NOMO-1 treated with dmso at 0.1 percent for 144 hours (cell line): ENCODE measurements around the gene MRC2.
"Not testable (repeated sequence)": the region's sequence is repeated elsewhere in the genome, so short reads cannot be mapped to it uniquely, and the experiment has no call there.

ENCODE experiments used
- DNase-seq: peaks from one replicate; lab custom pipeline; 2025; ENCODE audit not compliant: unreplicated experiment; lab: John Stamatoyannopoulos, UW

MRC2 gene

GRCh38 chr17:62627219-62627903 lies at the start of gene MRC2:
Gene MRC2 (plus strand): TSS chr17:62627670. CDS start chr17:62627803, 133 bp downstream.
- peak; percentile 34 for DNase-seq

DNA sequence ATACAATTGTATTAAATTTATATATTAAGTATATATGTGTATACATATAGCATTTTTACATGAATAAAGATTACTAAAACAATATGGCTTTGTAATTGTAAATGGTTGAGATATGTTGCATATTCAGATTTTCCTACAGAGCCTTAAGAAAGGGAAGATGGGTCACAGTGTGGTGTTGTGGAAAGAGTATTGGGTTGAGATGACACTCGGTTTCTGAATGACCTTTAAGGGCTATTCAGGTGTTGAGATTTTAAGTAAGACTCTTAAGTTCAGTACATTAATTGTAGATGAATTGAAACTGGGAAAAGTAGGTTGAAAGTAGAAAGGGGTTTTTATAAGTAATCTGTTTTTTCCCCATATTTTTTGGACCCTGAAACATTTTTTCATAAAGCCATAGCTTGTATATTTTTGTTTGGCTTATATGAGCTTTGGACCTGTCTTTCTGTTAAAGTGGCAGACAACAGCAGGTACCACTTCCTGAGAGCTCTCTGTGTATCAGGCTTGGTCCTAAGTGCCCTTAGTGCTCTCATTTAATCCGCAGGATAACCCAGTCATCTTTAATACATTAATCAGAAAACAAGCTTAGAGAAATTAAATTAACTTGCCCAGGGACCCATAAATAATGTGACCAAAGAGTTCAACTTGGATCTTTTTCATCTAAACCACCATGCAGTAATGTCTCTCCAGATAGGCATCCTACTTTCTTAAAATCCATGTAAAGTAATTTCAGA lies 48.5 kb upstream of the MRC2 start:
- DNase-seq: no peak

DNA sequence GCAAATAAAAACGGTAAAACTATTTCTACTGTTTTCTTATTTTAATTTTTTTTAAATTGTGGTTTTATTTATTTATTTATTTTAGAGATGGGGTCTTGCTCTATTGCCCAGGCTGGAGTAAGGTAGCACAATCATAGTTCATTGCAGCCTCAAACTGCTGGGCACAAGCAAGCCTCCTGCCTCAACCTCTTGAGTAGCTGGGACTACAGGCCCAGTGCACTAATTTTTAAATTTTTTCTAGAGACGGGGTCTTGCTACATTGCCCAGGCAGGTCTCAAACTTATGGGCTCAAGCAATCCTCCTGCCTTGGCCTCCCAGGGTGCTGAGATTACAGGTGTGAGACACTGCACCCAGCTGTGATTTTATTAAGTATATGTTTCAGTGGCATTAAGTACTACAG lies 46.5 kb upstream of the MRC2 start:
- DNase-seq: no peak

DNA sequence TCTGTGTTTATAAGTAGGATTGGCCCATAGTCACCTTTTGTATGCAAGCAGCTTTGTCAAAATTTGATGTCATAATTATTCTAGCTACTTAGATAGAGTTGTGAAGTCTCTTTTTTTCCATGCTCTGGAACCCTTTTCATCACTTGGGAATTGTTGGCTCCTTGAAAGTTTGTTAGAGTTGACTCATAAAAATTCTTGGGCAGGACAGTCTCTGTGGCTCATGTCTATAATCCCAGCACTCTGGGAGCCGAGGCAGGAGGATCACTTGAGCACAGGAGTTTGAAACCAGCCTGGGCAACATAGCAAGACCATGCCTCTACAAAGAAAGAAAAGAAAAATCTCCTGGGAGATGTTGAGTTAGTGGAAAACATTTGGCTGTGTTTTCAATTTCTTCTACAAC lies 45.7 kb upstream of the MRC2 start:
- DNase-seq: no peak

GRCh38 chr17:62587554-62587953 lies 39.9 kb upstream of the MRC2 start:
- no peak for DNase-seq

DNA sequence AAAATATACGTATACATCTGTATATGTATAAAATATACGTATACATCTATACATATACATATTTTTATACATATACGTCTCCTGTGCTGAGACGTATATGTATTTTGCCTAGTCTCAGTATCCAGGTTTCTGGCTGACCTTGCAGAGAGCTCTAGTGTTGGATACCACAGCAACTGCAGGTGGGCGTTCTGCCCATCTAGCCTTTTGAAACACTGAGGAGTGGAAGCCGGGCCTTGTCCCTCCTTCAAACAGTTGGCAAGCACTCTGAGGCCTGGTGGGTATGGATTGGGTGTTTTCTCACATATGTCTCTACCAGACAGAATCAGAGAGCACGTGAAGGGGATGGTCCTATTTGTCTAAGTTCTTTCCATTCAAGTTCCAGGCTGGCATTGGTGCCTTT lies 39.4 kb upstream of the MRC2 start:
- DNase-seq: no peak

GRCh38 chr17:62591333-62591732 lies 36.1 kb upstream of the MRC2 start:
- no peak for DNase-seq

- not testable (repeated sequence) for DNase-seq
These were observed 35.6 kb upstream of the MRC2 start for GRCh38 chr17:62591822-62592221.

DNA sequence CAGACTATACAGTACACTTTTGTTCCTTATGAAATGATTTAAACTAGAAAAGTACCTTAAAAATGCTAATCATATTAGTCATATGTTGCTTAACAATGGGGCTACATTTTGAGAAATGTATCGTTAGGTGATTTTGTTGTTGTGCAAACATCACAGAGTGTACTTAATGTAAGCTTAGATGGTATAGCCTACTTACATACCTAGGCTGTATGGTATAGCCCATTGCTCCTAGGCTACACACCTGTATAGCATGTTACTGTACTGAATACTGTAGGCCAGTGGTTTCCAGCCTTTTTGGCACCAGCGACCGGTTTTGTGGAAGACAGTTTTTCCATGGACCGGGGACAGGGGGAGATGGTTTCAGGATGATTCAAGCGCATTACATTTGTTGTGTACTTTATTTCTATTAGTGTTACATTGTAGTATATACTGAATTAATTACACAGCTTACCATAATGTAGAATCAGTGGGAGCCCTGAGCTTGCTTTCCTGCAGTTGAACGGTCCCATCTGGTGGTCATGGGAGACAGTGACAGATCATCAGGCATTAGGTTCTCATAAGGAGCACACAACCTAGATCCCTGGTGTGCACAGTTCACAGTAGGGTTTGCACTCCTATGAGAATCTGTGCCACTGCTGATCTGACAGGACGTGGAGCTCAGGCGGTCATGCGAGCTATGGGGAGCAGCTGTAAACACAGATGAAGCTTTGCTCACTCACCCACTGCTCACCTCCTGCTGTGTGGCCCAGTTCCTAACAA lies 35.0 kb upstream of the MRC2 start:
- DNase-seq: no peak

GRCh38 chr17:62595484-62595883 lies 32.0 kb upstream of the MRC2 start:
- no peak for DNase-seq

DNA sequence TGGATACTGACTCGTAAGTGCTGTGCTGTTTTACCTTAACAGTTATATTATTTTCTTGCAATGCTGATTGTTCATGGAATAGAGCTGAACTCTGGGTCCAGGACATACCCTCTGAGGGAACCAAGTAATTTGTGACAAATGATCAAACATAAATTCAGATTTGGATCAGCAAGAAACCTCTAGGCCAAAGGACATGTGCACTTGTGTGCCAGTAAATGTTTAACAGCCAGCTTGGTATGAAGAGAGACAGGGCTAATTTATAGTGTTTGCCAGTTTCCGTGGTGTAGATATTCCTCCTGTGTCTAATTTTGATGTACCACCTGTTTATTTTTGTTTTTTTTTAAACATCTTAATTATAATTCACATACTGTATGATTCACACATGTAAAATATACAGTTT lies 30.8 kb upstream of the MRC2 start:
- no peak for DNase-seq

DNA sequence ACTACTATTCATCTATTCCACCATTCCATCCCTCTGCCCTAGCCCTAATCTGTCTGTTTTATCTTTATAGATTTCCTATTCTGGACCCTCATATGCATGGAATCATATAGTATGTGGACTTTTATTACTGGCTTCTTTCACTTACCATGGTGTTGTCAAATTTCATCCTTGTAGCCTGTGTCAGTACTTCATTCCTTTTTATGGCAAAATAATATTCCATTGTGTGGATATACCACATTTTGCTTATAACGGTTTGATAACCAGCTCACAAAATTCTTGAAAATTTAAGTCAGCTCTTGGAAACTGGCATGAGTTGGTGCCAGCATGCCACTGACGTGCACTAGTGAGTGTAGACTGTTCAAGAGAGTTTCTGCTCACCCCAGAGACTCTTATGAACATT lies 30.3 kb upstream of the MRC2 start:
- no peak for DNase-seq

GRCh38 chr17:62597920-62598319 lies 29.6 kb upstream of the MRC2 start:
- no peak for DNase-seq

- no peak for DNase-seq
These were observed 27.4 kb upstream of the MRC2 start for GRCh38 chr17:62599964-62600657.

DNA sequence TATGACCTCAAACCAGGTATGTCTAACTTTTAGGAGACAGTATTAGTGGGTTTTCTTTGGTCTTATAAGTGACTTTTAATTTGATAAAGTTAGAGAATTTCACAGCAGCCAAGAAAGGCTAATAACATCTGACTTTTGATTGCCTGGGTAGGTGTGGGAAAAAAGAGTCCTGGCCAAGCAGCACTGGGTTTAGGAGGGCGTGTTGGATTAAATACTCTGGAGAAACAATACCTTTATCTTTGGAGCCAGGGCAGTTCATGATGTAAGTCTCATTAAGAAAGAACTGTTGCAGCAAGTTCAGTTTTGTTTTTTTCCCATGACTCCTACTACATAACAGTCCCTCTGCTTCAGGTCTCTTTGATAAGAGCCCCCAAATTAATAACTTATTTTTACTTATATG lies 26.7 kb upstream of the MRC2 start:
- DNase-seq: no peak

- no peak for DNase-seq
These were observed 26.0 kb upstream of the MRC2 start for GRCh38 chr17:62601471-62601870.

DNA sequence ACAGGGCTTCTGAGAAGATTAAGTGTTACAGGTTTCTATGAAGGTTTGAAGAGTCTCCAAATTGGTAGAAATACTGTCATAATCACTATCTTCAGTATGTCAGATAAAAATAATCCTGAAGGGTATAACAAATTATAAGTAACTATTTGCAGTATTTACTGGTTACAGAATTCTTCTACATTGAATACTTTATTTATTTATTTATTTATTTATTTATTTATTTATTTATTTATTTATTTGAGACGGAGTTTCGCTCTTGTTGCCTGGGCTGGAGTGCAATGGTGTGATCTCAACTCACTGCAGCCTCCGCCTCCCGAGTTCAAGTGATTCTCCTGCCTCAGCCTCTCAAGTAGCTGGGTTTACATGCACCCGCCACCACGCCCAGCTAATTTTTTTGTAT lies 23.7 kb upstream of the MRC2 start:
- not testable (repeated sequence) for DNase-seq

GRCh38 chr17:62605588-62605987 lies 21.9 kb upstream of the MRC2 start:
- DNase-seq: no peak

DNA sequence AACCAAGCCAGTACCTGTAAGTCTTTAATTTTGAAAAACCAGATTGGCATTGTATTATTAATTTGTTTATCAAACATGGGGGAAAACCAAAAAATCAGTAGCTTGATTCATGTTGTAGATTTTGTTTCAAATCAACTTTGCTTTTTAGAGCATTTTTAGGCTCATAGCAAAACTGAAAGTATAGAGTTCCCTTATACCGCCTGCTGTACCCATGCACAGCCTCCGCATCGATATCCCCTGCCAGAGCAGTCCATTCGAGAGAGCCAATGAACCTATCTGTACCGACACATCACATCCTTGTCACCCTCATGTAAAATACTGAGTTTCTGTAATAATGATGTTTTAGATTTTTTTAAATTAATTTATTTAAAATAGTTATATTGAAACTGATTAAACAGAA lies 16.2 kb upstream of the MRC2 start:
- no peak for DNase-seq

- peak; percentile 67 for DNase-seq
These were observed 15.7 kb upstream of the MRC2 start for GRCh38 chr17:62611728-62612127.

- DNase-seq: not testable (repeated sequence)
These were observed 15.2 kb upstream of the MRC2 start for GRCh38 chr17:62612289-62612688.
